Activated CD8-positive, alpha-beta memory T cell treated with anti-CD3 and anti-CD28 coated beads, Interleukin-2, amount 50 U/mL, for 1 hour (primary cell): ENCODE results near the gene UBE3C.

ENCODE experiments used
- DNase-seq: peaks from one replicate; pipeline ENCODE4 v3.0.0-alpha.2; 2020; ENCODE audit errors: extremely low read depth

UBE3C gene

DNA sequence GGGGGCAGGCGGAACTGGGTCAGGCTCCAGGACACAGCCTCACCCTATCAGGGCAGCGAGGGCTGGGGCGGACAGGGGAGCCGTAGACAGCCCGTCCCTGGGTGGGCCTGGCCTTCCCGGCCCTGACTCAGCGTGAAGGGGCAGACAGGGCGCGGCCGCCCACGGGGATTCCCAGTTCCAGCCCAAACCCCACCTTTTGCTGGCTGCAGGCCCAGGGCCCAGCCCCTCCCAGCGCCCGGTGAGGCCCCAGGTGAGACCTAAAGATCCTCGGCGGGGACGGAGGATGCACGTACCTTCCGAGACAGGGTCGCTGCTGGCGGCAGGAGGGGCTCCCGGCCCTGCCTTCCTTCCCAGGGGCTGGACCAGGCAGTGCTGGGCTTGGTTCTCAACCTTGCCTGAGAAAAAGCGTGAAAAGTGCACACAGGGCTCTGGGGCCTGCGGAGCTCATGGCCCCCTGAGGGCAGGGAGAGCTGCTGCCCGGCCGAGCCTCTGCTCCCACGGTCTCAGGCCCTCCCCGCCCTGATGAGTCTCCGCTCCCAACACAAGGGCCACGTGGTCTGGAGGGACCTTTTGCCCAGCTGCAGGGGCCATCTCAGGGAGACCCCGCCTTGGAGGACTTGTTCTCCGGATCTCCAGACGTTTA, 154.2 kb downstream of the UBE3C start:
- DNase-seq = no peak

DNA sequence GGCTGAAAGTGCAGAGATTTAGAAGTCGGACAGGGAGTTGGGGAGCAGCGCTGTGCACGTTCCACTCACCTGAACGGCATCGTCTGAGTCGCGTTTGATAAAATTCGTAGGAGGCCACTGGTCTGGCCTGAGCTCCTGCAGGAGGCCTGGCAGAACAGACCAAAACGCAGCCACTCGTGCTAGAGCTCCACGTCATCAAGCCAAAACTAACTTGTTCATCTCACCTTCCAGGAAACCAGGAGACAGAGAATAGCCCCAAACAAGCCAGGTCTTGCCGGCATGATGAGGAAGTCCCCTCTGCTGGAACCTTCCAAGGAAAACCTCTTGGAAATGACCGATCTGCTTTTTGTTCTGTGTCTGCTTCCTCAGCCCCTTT, 154.7 kb downstream of the UBE3C start:
- no peak for DNase-seq

DNA sequence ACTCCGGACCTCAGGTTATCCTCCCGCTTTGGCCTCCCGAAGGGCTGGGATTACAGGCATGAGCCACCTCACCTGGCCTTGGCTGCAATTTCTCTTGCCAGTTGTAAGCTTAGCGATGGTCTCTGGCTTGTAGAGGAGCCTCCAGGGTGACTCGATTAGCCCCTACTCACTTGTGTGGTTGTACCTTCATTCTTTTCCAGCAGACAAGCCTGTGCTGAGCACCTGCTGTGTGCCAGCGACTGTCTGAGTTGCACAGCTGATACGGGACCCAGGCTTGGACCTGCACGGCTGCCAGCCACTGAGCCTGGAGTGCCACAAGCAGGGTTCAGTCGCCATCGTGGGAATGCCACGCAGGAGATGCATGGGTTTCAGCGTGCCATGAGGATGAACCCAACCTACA, 156.0 kb downstream of the UBE3C start:
- DNase-seq = no peak

DNA sequence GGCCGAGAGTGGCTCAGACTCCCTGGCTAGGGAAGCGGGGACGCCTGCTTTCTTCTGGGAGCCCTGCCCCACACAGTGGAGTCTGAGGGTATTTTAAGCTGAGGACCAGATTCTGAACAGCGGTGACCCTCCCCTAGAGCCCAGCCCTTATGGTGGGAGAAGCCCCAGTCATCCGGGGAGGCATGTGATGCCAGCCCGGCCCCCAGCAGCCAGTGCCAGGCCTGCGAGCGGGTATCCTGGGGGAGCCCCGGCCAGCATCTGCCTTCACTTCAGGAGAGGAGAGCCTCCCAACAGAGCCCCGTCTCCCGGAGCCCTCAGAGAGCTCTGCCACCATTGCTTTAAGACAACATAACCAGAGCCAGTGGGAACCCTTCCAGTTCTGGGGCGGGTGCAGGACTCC, 156.6 kb downstream of the UBE3C start:
- DNase-seq = no peak

DNA sequence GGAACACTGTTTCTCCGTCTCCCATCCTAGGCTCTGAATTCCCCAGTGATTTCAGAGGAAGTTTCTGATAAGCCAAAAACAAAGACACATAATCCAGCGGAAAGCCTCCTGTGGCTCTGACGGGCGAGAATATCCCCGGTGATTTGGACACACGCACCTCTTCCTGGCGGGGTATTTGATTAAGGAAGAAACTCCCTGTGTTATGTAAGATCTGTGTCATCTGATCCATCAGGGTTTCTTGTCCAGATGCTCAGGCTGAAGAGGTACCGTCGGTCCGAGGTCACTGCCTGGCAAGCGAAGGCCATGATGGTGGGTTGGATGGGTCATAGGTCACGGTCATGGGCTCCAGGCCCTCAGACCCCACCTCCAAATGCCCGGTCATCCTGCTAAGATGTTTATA, 158.5 kb downstream of the UBE3C start:
- no peak for DNase-seq

DNA sequence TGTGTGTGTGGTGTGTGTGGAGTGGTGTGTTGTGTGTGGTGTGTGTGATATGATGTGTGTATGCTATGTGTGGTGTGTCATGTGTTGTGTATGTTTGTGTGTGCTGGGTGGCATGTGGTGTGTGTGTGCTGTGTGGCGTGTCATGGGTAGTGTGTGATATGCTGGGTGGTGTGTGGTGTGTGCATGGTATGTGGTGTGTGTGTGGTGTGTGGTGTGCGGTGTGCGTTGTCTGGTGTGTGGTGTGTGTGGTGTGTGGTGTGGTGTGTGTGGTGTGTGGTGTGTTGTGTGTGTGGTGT, 160.5 kb downstream of the UBE3C start:
- no peak for DNase-seq

- no peak for DNase-seq
Measured at GRCh38 chr7:157299613-157300368, 161.1 kb downstream of the UBE3C start.

DNA sequence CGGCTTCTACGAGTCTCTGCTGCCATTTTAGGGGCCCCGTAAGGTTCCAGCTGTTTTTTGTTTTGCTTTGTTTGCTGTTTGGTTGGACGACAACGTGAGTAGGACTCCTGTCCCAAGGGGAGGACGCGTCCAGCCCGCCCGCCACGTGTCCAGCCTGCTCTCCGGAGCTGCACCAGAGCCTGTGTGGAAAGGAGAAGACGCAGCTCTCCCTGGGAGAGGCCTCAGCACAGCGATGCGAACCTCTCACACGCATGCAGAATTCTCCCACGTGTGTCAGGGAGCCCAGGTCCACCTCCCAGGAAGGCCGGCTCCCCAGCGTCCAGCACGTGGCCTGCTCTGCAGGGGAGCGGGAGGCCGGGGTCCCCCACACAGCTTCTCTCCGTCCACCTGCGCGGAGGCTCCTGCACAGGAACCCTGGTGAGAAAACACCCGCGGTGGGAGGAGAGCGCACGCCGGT, 161.7 kb downstream of the UBE3C start:
- no peak for DNase-seq

GRCh38 chr7:157301610-157302120, 162.9 kb downstream of the UBE3C start:
- DNase-seq = no peak

DNA sequence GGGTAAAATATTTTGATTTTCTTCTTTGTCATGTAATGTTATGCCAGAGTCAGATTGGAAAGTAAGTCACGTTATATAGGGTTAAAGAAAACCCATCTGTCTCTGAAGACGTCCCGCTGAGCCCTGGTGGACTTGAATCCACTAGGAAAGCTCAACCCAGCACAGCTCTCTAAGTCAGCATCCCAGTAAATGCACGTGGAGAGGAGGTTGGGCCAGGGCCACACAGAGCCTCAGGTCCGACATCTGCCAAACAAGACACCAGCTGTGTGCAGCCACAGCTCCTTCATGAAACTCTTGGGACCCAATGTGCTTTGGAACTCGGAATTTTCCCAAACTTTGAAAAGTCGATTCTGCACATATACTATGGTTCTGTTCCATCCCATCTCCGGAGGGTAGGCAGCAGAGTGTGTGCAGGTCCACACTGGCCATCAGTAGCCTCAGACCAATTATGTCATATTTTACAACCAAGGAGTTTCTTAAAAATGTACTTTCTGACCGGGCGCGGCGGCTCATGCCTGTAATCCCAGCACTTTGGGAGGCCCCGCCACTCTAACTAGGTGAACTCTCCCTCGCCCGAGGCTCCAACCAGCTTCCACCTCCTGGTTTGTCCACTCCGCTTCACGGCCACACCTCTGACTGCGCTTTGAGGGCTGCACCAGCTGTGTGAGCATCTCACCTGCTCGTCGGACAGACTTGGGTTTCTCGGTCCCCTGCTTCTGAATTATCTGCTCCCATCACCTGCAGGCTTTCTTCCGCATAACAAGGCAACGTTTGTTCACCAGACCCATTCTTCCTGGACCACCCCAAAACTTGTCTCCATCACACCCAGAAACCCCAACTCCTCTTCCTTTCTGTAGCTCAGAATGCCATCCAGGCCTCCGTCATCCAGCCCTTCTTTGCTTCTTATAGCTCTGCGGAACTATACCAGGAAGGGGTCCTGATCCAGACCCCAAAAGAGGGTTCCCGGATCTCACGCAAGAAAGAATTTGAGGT, 168.4 kb downstream of the UBE3C start:
- DNase-seq = no peak

DNA sequence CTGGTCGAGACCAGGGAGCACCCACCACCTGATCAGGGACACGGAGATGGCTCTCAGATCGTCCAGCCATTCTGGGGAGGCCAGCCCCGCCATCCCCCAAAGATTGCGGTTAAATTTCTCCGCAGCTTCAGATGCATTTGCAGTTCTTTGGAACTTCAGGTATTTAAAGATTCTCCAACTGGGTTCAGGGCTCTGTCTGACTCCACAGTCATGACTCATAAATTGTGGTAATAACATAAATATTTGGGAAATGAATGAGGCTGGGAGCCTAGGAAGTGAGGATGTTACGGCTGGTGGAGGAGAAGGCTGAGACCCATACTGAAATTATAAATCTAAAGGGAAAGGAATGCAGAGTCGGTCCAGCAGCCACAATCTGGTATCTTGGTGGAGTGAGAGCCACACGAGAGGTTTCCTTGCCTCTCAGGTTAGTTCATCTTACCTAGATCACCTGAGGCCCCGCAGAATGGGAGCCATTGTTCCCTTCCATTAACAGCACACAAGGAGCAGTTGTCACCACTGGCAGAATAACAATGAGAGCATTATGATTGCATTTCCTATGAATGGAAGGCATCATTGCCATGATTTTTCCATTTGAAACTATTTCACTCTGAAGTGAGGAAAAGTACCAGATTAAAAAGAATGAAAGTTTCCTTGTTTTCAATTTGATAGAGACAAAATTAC, 171.4 kb downstream of the UBE3C start:
- DNase-seq = no peak

DNA sequence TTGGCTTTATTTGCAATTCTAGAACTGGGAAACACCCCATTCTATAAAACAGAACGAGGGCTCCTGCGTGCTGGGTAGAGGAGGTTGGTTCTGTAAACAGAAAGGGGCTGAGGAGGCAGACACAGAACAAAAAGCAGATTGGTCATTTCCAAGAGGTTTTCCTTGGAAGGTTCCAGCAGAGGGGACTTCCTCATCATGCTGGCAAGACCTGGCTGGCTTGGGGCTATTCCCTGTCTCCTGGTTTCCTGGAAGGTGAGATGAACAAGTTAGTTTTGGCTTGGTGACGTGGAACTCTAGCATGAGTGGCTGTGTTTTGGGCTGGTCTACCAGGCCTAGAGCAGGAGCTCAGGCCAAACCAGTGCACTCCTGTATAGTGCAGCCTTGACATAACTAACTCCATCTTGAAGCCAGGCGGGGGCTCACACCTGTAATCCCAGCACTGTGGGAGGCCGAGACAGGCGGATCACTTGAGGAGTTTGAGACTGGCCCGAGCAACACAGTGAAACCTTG, 172.0 kb downstream of the UBE3C start:
- no peak for DNase-seq

DNA sequence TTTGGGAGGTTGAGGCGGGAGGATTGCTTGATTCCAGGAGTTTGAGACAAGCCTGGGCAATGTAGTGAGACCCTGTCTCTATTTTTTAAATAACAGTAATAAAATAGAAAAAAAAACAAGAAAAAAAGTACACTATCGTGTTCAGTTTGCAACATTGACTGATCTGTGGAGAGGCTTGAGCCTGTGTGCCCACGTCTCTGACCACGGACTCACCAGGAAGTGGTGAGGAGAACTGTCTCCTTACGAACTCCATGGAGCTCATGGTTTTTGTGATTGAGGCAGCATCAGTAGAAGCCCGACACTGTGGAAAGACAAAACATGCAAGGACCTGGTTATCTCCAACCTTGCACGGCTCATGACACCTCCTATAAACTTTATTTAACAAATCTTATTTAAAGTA, 174.2 kb downstream of the UBE3C start:
- no peak for DNase-seq

- no peak for DNase-seq
Measured at GRCh38 chr7:157313645-157314044, 174.9 kb downstream of the UBE3C start.

DNA sequence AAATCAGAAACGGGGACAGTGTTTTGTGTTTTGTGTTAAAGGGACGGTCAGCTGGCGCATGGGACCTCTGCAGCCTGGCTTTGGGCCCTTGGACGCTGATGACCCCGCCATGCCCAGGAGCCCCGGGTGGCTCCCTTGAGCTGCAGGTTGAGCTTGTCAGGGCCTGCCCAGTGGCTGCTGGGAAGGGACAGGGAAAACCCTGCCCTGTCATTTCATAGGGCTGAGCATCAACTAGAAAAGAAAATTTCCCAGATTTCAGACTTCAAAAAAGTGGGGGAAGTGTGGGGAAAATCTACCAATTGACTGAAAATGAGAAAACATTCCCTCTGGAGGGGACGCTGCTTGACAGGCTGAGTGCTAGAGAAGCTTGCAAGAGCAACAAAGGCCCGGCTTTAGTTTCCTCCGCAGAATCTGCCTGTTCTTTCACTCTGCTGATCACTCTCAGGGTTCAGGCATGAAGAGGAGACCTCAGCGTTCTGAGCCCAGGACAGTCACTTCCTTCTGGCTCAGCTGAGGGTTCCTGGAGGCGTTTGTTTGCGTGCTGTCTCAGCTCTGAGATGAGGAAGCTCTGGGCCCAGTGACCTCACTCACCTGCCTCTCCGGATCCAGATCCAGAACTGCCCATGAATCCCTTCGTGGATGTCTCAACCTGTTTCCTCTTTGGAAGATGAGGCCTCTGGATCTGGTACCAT, 179.4 kb downstream of the UBE3C start:
- no peak for DNase-seq
